T47D (cell line): ENCODE results near the gene ANAPC1.
"Not testable (repeated sequence)": the region's sequence is repeated elsewhere in the genome, so short reads cannot be mapped to it uniquely, and the experiment has no call there.

ENCODE experiments used
- DNase-seq, 2 experiments: peaks; one replicate each; pipeline versions ENCODE4 v3.0.0 to v3.0.0-alpha.2; 2011 to 2012; ENCODE audit warnings: low read depth in 1 of 2, low spot score in 1 of 2
- JUND ChIP-seq: IDR thresholded peaks from 2 replicates; pipeline ENCODE4 v1.6.1; 2012; ENCODE audit warnings: low read depth
- in situ Hi-C: cut with HindIII; loops from 2 replicates; pipeline ENCODE4 v1.10.0; 2016; ENCODE audit warnings: low sequenced_read_pairs, low pct_unique_long_range_greater_than_20kb

The ANAPC1 gene

DNA sequence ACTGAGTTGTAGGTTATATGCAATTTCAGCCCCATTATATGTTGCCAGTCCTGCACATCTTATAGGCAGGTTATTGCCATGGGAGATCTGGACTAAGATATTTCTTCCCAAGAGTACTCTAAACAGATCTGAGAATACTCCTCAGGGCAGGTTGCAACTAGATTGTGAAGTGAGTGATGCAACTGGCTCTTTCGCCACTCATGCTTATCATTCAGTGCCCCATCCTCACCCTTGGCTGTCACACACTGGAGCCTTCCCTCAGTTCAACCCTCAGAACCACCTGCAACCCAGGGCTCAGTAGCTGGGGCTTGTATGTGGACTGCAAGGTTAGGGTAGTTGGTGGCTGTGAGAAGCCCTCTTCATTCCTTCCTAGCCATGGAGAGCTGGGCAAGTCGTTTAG lies 28.6 kb upstream of the ANAPC1 start:
- no peak for DNase-seq
- in situ Hi-C loops, result no loop called here

DNA sequence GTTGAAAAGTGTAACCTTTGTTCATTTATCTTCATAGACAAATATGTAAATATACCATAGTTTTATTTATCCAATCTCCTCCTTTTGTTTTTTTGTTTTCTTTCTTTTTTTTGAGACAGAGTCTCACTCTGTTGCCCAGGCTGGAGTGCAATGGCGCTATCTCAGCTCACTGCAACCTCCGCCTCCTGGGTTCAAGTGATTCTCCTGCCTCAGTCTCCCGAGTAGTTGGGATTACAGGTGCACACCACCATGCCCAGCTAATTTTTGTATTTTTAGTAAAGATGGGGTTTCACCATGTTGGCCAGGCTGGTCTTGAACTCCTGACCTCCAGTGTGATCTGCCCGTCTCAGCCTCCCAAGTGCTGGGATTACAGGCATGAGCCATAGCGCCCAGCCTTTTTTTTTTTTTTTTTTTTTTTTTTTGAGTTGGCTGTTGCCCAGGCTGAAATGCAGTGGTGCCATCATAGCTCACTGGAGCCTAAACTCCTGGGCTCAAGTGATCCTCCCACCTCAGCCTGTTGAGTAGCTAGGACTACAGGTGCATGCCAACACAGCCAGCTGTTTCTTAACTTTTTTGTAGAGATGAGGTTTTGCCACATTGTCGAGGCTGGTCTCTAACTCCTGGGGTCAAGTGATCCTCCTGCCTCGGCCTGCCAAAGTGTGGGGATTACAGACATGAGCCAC lies 27.4 kb upstream of the ANAPC1 start:
- in situ Hi-C loops, DNase-seq: not testable (repeated sequence)

More for the DNA sequence above, 28.6 kb upstream of the ANAPC1 start:
- TF ChIP-seq JUND, result no peak

DNA sequence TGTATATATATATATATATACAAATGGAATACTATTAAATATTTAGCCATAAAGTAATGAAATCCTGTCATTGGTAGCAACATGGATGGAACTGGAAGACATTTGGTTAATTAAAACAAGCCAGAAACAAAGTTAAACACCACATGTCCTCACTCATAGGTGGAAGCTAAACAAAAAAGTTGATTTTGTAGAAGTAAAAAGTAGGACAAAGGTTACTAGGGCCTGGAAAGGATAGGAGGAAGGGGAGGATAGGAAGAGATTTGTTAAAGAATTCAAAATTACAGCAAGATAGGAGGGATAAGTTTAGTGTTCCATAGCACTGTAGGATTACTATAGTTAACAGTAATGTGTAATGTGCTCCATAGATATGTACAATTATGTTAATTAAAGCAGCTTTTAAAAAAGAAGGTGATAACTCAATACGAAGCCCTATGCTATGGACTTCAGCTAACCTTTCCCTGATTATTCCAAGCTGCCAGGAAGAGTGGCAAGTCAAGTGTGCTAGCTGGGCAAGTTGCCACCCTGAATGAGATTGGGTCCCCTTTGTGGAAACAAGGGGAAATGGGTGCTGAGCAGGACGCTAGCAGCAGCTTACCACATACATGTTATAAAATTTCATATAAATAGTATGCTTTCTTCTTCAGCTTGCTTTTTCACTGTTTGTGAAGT lies 26.8 kb upstream of the ANAPC1 start:
- in situ Hi-C loops, result no loop called here
- DNase-seq, result no peak
- TF ChIP-seq JUND, result no peak

- in situ Hi-C loops, DNase-seq: not testable (repeated sequence)
Observed at GRCh38 chr2:111909997-111910396, 26.0 kb upstream of the ANAPC1 start.

DNA sequence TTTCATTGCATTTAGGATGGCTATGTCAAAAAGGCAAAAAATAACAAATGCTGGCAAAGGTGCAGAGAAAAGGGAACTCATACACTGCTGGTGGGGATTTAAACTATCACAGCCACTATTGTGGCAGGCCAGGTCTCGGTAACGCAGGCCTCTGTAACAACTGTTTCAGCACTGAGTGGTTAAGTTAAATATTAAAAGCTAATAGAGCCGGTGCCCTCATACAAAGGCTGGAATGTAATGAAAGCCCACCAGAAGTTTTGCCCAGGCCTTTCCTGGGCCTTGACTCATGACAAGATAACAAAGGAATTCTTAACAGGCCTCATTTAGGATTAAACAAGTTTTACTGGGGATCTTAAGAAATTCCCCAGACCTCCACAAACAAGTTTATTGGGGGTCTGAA lies 25.1 kb upstream of the ANAPC1 start:
- no peak for TF ChIP-seq JUND
- in situ Hi-C loops, result no loop called here
- no peak for DNase-seq

DNA sequence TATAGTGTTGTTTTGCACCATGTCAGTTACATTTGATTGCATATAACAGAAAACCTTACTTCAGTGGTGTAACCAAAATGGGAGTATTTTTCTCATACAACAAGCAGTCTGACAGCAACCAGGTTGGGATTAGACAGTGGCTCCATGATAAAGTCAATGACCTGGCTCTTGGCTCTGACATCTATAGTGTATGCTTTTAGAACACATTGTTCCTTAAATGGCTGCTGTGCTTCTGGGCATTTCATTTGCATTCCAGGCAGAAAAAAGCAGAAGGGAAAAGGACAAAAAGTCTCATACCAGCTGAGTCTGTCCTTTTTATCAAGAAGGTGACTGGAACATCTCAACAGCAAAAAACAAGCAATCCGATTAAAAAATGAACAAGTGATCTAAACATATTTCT lies 24.6 kb upstream of the ANAPC1 start:
- TF ChIP-seq JUND, result no peak
- no peak for DNase-seq
- in situ Hi-C loops, result no loop called here

GRCh38 chr2:111905990-111906735 lies 22.2 kb upstream of the ANAPC1 start:
- no peak for TF ChIP-seq JUND
- in situ Hi-C loops, result no loop called here
- DNase-seq, result peak in 1 of 2 experiments; percentile 45

DNA sequence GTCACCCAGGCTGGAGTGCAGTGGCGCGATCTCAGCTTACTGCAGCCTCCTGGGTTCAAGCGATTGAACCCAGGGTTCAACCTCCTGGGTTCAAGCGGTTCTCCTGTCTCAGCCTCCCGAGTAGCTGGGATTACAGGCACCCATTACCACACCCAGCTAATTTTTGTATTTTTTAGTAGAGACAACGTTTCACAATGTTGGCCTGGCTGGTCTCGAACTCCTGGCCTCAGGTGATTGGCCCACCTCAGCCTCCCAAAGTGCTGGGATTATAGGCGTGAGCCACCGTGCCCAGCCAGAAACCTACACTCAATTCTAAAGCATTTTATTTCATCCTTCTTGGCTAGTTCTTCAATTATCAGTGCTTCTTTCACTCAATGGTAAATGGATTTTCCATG lies 21.5 kb upstream of the ANAPC1 start:
- DNase-seq, in situ Hi-C loops: not testable (repeated sequence)

DNA sequence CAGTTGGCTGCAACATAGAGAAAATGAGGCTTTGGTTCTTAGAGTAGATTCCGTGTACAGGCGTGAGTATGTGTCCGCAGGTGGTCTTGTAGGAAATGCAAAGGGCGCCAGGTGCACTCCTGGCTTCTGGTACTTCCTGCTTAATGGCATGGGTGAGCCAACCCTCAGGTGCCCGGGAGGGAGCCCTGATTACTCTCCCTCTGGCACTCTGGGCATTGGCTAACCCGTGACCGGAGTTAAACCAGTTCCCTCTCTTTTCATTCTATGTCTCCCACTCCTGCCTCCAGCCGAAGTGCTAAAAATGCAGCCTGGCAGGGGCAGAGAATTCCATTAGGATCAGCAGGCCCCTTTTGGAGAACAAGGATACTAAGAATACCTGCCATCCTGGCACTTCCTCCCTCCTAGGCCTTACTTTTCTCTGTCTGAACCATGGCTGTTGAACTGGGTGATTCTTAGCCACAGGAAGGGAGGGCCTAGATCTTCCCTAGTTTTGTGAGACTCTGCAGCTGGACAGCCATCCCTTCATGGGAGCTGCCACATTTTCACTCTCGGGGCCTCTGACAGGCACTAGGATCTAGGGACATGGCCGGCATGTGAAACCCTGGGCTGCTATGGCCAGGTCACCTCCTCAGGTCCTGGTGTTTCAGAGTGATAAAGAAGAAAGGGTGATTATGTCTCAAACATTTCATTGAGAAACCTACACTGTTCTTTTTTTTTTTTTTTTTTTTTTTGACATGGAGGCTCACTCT lies 20.9 kb upstream of the ANAPC1 start:
- TF ChIP-seq JUND, result no peak
- no peak for DNase-seq
- in situ Hi-C loops, result no loop called here

DNA sequence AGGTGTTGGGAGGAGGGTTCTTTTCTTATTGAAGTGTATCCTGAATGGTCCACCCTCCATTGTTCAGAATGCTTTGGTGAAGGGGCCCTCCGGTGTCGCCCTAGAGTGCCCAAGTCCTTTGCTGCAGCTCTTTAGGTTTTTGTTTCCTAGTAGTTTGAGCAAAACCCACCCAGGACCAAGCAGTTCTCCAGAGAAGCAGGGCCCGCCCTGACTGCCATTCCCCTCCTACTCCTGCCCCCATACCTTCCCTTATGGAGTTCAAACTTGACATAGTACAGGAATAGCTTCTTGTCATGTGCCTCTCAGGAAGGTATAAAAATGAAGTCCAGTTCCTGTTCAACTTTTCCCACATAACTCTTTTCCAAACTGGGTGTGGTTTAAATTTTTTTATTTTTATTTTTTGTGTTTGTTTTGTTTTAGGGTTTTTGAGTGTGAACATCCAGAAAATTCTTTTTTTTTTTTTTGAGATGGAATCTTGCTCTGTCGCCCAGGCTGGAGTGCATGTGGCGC lies 20.0 kb upstream of the ANAPC1 start:
- no peak for TF ChIP-seq JUND
- DNase-seq, result no peak
- in situ Hi-C loops, result no loop called here

GRCh38 chr2:111903516-111903915 lies 19.5 kb upstream of the ANAPC1 start:
- no peak for TF ChIP-seq JUND
- DNase-seq, result no peak
- in situ Hi-C loops, result no loop called here

- peak in 1 of 2 experiments; percentile 44 for DNase-seq
- no peak for TF ChIP-seq JUND
- in situ Hi-C loops, result no loop called here
Observed at GRCh38 chr2:111900859-111901258, 16.9 kb upstream of the ANAPC1 start.
